HG03159 (cell line): ENCODE measurements around the gene ITPRID1.

ENCODE experiments used
- ATAC-seq: cut with Tn5 transposase; IDR thresholded peaks from one replicate; pipeline ENCODE4 v1.9.1; 2021; ENCODE audit warnings: mild to moderate bottlenecking, moderate library complexity; ENCODE audit not compliant: unreplicated experiment

The ITPRID1 gene

GRCh38 chr7:31633467-31633866 lies 119.6 kb downstream of the ITPRID1 start:
- ATAC-seq, result no peak

DNA sequence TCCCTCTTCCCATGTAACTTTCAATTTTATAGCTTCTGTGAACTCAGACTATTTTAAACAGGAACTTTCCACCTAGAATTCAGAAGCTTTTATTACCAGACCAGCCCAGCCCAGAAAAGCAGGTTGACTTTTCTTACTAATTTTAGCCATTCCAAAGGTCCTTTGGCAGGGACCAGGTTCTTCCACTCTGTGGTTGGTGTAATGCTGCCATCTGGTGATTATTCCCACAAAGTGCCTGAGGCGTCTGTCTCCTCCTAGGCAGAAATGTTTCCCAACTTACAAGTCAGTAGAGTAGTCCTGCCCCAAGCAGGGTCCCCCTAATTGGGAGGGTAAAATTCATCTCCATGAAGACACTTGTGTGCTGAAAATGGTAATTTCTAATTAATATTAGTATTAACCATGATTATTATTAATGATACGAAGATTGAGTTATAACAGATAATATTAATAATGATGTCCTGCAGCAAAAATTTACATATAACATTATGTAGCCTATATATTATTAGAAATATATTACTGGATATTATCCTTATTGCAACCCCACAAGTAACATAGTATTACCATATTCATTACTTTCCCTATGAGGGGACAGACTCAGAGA lies 120.1 kb downstream of the ITPRID1 start:
- ATAC-seq, result no peak

DNA sequence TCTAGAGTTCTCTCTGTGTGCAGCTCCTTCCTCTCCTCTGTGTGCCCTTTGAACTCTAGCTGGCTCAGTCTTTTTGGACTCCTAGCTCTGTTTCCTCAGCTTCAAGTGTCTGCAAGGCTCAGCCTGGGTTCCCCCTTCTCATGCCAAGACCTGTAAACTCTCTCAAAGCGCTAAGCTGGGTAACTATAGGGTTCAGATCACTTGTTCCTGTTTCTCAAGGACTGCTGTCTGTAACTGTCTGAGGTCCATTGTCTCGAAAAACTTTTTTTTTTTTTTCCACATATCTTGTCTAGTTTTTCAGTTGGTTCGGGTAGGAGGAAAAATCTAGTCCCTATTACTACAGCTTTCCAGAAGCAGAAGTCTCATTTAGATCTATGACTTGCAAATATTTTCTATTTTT lies 126.5 kb downstream of the ITPRID1 start:
- ATAC-seq, result no peak

- ATAC-seq, result no peak
These were observed 128.8 kb downstream of the ITPRID1 start for GRCh38 chr7:31642681-31643115.

DNA sequence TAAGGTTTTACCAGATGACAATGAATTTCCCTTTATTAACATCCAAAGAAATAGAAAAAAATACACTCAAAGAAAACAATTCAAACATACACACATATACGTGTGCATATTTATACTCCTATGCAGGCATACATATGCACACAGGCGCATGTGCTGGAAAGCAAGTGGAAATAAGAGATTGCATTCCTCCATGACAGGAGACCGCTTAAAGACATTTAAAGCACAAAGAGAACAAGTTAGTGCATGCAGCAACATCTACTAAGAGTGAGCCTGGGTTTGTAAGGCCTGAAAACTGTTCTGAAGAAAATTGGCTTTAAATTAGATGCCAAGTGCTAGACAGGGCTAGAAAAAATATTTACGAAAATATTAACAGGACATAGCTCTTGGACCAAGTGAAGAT lies 133.1 kb downstream of the ITPRID1 start:
- no peak for ATAC-seq

GRCh38 chr7:31647511-31647910 lies 133.6 kb downstream of the ITPRID1 start:
- no peak for ATAC-seq

DNA sequence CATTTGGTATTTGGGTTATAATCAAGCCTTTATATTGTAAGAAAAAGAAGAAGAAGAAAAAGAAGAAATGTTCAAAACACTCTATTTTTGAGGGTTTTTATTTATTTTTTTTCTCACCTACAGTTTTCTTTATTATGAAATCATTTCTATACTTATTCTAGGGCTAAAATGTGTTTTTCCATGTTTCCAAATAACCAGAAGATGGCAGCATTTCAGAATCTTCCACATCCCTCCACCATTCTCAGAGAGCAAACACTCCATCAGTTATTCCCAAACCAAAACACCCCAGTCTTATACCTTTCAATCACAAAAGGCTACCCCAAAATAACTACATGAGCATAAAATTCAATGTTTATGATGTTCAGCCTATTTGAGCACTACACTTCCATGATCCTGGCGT lies 134.4 kb downstream of the ITPRID1 start:
- no peak for ATAC-seq

GRCh38 chr7:31648880-31649279 lies 135.0 kb downstream of the ITPRID1 start:
- no peak for ATAC-seq

DNA sequence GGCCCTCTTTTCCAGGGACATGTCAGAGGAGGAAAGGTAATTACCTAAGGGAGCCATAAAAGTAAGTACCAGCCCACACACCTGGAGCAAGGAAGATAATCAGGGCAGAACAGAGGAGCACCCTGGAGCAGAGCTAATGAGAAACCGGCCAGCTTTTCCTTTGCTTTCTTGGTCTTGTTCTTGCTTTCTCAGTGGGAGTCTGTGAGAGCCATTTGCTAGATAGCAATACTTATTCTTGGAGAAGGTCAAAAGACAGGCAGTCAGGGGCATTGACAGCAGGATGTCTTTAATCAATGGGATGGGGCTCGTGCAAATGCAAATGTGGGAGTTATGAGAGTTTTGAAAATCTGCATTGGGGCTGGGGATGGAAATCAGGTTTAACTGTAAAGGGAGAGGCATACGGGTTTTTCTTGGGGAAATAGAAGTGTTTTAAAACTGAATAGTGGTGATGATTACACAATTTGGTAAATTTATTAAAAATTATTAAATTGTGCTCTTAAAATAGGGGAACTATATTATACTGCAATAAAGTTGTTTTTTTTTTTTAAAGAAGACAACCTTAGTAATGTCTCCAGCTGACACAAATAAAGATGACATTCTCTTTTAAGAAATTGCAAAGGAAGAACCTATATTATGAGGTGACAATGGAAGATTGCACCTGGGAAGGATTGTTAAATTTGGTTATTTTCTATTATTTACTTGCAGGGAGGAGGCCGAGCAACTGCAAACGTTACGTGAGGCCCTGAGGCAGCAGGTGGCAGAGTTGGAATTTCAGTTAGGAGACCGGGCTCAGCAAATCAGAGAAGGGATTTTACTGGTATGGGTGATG lies 137.6 kb downstream of the ITPRID1 start:
- ATAC-seq, result no peak

DNA sequence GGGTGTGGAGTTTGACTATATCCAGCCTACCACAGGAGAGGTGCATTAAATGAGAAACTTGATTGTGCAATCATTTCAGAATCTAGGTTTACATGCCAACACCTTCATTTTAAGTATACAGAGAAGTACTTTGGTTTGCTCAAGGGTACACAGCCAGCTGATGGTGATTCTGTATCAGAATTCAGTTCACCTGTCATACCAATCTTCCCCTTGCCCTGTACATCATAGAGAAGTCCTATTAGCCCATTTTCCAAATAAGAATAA lies 138.1 kb downstream of the ITPRID1 start:
- no peak for ATAC-seq

GRCh38 chr7:31663072-31663471 lies 149.2 kb downstream of the ITPRID1 start:
- no peak for ATAC-seq

- no peak for ATAC-seq
These were observed 151.0 kb downstream of the ITPRID1 start for GRCh38 chr7:31664890-31665289.

DNA sequence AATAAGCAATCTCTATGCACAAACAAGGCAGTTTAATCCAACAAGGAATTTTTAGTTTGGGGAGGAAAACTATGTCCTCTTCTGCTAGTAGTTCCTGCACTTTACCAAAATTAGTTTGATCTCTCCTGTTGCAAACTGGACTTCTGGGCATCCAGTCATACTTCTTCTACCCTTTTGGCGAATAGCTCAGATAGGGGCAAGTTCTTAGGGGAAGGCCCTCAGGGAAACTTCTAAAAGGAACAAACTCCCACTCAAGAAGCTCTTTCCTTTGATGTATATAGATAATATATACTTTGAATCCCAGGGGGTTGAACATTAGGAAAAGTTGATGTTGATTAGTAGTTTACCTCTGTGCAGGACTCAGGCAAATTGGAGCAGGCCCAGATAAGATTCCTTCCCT lies 151.7 kb downstream of the ITPRID1 start:
- no peak for ATAC-seq

DNA sequence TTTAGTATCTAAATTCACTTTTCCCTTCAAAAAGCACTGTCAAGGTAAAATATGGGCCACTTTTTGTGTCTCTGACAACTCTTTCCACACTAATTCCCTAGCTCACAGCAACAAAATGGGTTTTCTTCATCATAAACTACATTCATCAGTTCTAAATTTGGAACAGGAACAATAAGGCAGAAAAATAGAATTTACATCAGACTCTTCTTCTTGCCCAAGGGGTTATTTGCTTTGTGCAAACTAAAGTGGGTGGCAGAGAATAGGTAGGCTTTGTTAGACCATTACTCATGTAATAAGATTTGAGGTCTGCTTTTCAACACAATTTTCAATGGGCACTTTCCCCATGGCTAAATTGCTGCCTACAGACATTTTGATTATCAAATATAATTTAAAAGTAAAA lies 155.6 kb downstream of the ITPRID1 start:
- no peak for ATAC-seq

- ATAC-seq, result no peak
These were observed 165.8 kb downstream of the ITPRID1 start for GRCh38 chr7:31679574-31680305.

DNA sequence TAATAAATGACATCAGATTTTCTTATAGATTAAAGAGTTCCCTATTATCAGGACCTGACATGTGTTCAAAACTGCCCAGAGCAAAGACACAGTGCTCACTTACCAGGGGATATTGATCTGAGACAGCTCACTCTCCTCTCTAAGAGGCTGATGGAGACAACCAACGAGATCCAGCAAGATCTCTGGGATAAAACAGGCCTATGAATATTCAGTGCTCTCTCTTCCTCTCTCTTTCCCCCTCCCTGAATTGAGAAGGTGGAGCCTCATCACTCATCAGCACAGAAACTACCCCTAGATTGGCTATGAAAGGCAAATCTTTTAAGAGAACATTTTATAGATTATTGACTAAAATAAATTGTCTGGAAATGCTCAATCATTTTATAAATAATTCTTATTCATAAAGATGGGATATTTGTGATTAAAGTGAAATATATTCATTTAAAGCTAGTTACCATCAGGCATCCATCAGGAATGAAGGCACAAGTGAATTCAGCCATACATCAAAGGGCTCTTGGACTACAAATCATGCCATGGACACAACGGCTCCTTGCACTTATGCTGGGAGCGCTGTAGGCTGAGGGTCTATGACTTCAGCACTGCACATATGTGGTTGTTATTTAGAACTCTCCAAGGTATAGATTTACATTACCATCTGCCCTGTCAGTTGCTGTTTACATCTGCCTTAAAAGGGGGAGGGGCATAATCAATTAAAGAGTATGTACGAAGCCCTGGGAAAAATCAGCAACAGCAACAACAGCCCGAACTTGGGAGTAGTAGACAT lies 169.7 kb downstream of the ITPRID1 start:
- ATAC-seq, result no peak

GRCh38 chr7:31687024-31687748 lies 173.3 kb downstream of the ITPRID1 start, which contains the start of gene PPP1R17:
Gene PPP1R17, plus strand, starts transcription at chr7:31687215. Its CDS starts 5,227 bp downstream, at chr7:31692442.
- no peak for ATAC-seq

- peak; percentile 91 for ATAC-seq
These were observed 174.5 kb downstream of the ITPRID1 start for GRCh38 chr7:31688372-31688771.

DNA sequence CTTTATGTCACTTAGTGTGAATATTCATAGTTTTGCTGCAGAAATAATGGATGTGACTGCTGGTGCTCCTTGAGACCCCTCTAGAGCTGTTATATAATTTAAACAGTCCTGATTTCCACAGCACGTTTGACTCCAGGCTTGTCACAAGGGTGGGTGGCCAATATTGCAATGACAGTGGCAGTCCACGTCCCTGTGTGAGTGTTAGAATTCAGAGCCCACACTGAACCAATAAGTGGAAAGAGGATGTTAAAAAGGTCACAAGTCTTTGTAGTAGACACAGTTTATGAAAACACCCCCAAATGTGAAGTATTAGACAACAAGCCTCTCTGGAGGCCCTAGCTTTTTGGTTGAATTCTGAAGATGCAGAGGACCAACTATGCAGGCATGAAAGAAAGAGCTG lies 175.1 kb downstream of the ITPRID1 start:
- ATAC-seq, result no peak

GRCh38 chr7:31690935-31691334 lies 177.0 kb downstream of the ITPRID1 start:
- no peak for ATAC-seq

DNA sequence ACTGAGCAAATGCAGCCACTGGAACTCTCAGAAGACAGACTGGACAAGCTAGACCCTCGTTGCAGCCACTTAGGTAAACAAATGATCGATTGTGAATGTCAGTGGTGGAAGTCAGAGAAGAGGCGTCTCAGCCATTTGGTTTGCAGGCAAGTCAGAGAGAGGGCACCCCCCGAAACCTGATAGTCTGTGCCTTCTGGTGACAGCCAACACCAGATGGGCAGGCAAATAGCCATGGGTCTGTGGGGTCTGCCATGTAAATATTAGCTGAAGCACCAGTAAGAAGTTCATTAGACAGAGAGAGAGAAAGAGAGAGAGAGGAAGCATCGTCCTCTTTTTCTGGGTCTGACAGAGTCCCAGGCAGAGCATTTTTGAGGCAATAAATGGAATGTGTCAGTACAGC lies 178.6 kb downstream of the ITPRID1 start:
- no peak for ATAC-seq
